RPMI7951 (cell line): Measurements from ENCODE around the gene STX2. TPM values are rescaled to one million over a fixed set of nuclear protein-coding genes. Genes with fewer than 3 reads are reported as not detected.
"Not testable (repeated sequence)": the region's sequence is repeated elsewhere in the genome, so short reads cannot be mapped to it uniquely, and the experiment has no call there.

ENCODE experiments used
- DNase-seq: peaks from one replicate; pipeline ENCODE4 v3.0.0-alpha.2; 2012; ENCODE audit warnings: low read depth
- total RNA-seq: library from RNA; depleted of rRNA; stranded (reverse); fragments of >200 nt; shearing (Covaris generic); gene quantifications from 2 replicates; pipeline ENCODE4 v1.2.3, GENCODE V29; 2014

Gene STX2
- total RNA-seq, 1 experiment from 2014 or later, result 28.1 TPM

- DNase-seq, result peak; percentile 70
Observed at GRCh38 chr12:130870442-130871285, 31.6 kb upstream of the STX2 start.

GRCh38 chr12:130868412-130868811 is 29.4 kb upstream of the STX2 start:
- DNase-seq, result no peak

- no peak for DNase-seq
Observed at GRCh38 chr12:130863298-130863697, 24.2 kb upstream of the STX2 start.

GRCh38 chr12:130862771-130863170 is 23.7 kb upstream of the STX2 start:
- not testable (repeated sequence) for DNase-seq

- no peak for DNase-seq
Observed at GRCh38 chr12:130862161-130862560, 23.1 kb upstream of the STX2 start.

- DNase-seq, result no peak
Observed at GRCh38 chr12:130860311-130860710, 21.3 kb upstream of the STX2 start.

GRCh38 chr12:130859161-130859560 is 20.1 kb upstream of the STX2 start:
- no peak for DNase-seq

- no peak for DNase-seq
Observed at GRCh38 chr12:130858084-130858483, 19.0 kb upstream of the STX2 start.

- DNase-seq, result no peak
Observed at GRCh38 chr12:130856088-130856487, 17.0 kb upstream of the STX2 start.

GRCh38 chr12:130850418-130851021 is 11.5 kb upstream of the STX2 start:
- DNase-seq, result no peak

GRCh38 chr12:130849561-130850417 is 10.7 kb upstream of the STX2 start:
- no peak for DNase-seq

GRCh38 chr12:130848785-130849305 is 9.8 kb upstream of the STX2 start:
- DNase-seq, result not testable (repeated sequence)

- not testable (repeated sequence) for DNase-seq
Observed at GRCh38 chr12:130848105-130848504, 9.1 kb upstream of the STX2 start.

GRCh38 chr12:130847112-130847511 is 8.1 kb upstream of the STX2 start:
- DNase-seq, result no peak

- no peak for DNase-seq
Observed at GRCh38 chr12:130846369-130846768, 7.3 kb upstream of the STX2 start.

- no peak for DNase-seq
Observed at GRCh38 chr12:130839770-130840404, 837 bp upstream of the STX2 start.

GRCh38 chr12:130838284-130838950 is 633 bp downstream of the STX2 start:
- DNase-seq, result peak; percentile 20

- no peak for DNase-seq
Observed at GRCh38 chr12:130835436-130835835, 3.6 kb downstream of the STX2 start.

GRCh38 chr12:130835011-130835410 is 4.0 kb downstream of the STX2 start:
- DNase-seq, result no peak

- DNase-seq, result peak; percentile 31
Observed at GRCh38 chr12:130832561-130833209, 6.4 kb downstream of the STX2 start.
